Mesendoderm (in vitro differentiated cells): Measurements from ENCODE around the gene PDHB.
A peak's percentile ranks its signal among the peaks of the same experiment; 100 is the strongest.

Experiments
- DNase-seq: peaks from one replicate; pipeline ENCODE4 v3.0.0; 2013
- H2AK5ac ChIP-seq: 2 replicates; pipeline ENCODE4 v1.6.1; 2013; ENCODE audit warnings: low read length, inconsistent platforms
- H2BK120ac ChIP-seq: 2 replicates; pipeline ENCODE4 v1.6.1; 2013; ENCODE audit warnings: low read depth, mild to moderate bottlenecking, low read length, moderate library complexity, mixed read lengths
- H2BK15ac ChIP-seq: replicated peaks from 2 replicates; pipeline ENCODE4 v1.6.1; 2013; ENCODE audit warnings: low read depth, mild to moderate bottlenecking, moderate library complexity
- H2BK5ac ChIP-seq: 2 replicates; pipeline ENCODE4 v1.6.1; 2013; ENCODE audit warnings: low read length, inconsistent platforms
- H3K18ac ChIP-seq: 2 replicates; pipeline ENCODE4 v1.6.1; 2013; ENCODE audit warnings: mild to moderate bottlenecking, low read length, mixed read lengths
- H3K23ac ChIP-seq: one replicate; pipeline ENCODE4 v1.6.1; 2013; ENCODE audit warnings: low read length
- H3K27ac ChIP-seq: 2 replicates; pipeline ENCODE4 v1.5.1; 2013; ENCODE audit warnings: low read depth, mild to moderate bottlenecking, inconsistent platforms, low read length, moderate library complexity
- H3K27me3 ChIP-seq: 2 replicates; pipeline ENCODE4 v1.6.1; 2013; ENCODE audit warnings: low read length, control low read depth, mild to moderate bottlenecking, inconsistent platforms; ENCODE audit not compliant: insufficient read depth, poor library complexity
- H3K36me3 ChIP-seq: 2 replicates; pipeline ENCODE4 v1.6.1; 2013; ENCODE audit warnings: low read length, inconsistent platforms; ENCODE audit not compliant: control insufficient read depth, insufficient read depth
- H3K4ac ChIP-seq: one replicate; pipeline ENCODE4 v1.6.1; 2013; ENCODE audit warnings: low read depth, mild to moderate bottlenecking, low read length, moderate library complexity
- H3K4me1 ChIP-seq: 2 replicates; pipeline ENCODE4 v1.6.1; 2013; ENCODE audit warnings: low read depth, low read length, inconsistent platforms; ENCODE audit not compliant: control insufficient read depth
- H3K4me2 ChIP-seq: 2 replicates; pipeline ENCODE4 v1.6.1; 2013; ENCODE audit warnings: low read length
- H3K4me3 ChIP-seq: 2 replicates; pipeline ENCODE4 v1.5.1; 2013; ENCODE audit warnings: mild to moderate bottlenecking, low read length
- H3K56ac ChIP-seq: one replicate; pipeline ENCODE4 v1.6.1; 2013; ENCODE audit warnings: low read length
- H3K79me1 ChIP-seq: 2 replicates; pipeline ENCODE4 v1.6.1; 2013; ENCODE audit warnings: low read length, inconsistent platforms
- H3K79me2 ChIP-seq: 2 replicates; pipeline ENCODE4 v1.6.1; 2013; ENCODE audit warnings: mild to moderate bottlenecking, low read length; ENCODE audit not compliant: control insufficient read depth, insufficient read depth
- H3K9ac ChIP-seq: 2 replicates; pipeline ENCODE4 v1.6.1; 2013; ENCODE audit warnings: low read length, inconsistent platforms
- H4K5ac ChIP-seq: one replicate; pipeline ENCODE4 v1.6.1; 2013; ENCODE audit warnings: low read length
- H4K8ac ChIP-seq: one replicate; pipeline ENCODE4 v1.6.1; 2013; ENCODE audit warnings: low read depth, mild to moderate bottlenecking, control low read depth, low read length, moderate library complexity
- WGBS: extraction: QIAGEN DNeasy Blood & Tissue Kit; methylation state at CpG from one replicate; pipeline ENCODE4 v1.1.7; 2013; ENCODE audit warnings: low lambda C conversion rate, missing lambda C conversion rate; ENCODE audit not compliant: insufficient coverage; ENCODE audit errors: extremely low coverage; 5-methylcytosine and 5-hydroxymethylcytosine counted together

Gene PDHB

GRCh38 chr3:58411851-58412830 lies 21.5 kb downstream of the PDHB start:
- Histone ChIP-seq H2BK5ac (no peak overlapping the region), H3K4ac (no peak overlapping the region), H3K56ac (no peak overlapping the region), H2BK120ac (no peak overlapping the region), H4K8ac (no peak overlapping the region), H3K18ac (no peak overlapping the region), H3K79me2 (no peaks in the 10 kb centered on the region), H3K4me3 (no peak overlapping the region), H2BK15ac (no peak overlapping the region), H3K36me3 (no peaks in the 10 kb centered on the region), H3K23ac (no peak overlapping the region), H3K9ac (no peak overlapping the region), H3K4me1 (peaks cover 13% of the 10 kb centered on the region), H3K4me2 (no peak overlapping the region), H2AK5ac (no peak overlapping the region), H3K27ac (no peak overlapping the region), H3K79me1 (no peaks in the 10 kb centered on the region), H3K27me3 (no peaks in the 10 kb centered on the region), H4K5ac (no peak overlapping the region)
- DNase-seq: peak; percentile 57
- no CpG with 5 or more reads among the region's 8 CpGs for WGBS

- no peak overlapping the region for H3K4ac ChIP-seq
- H4K8ac ChIP-seq: no peak overlapping the region
- no peaks in the 10 kb centered on the region for H3K79me1 ChIP-seq
- no peak overlapping the region for H2BK15ac ChIP-seq
- no peak overlapping the region for H3K23ac ChIP-seq
- no peaks in the 10 kb centered on the region for H3K27me3 ChIP-seq
- WGBS: no CpG with 5 or more reads among the region's 3 CpGs
- H3K18ac ChIP-seq: no peak overlapping the region
- H3K4me2 ChIP-seq: no peak overlapping the region
- H3K4me3 ChIP-seq: no peak overlapping the region
- no peak overlapping the region for H2BK120ac ChIP-seq
- no peak overlapping the region for H4K5ac ChIP-seq
- H3K27ac ChIP-seq: no peak overlapping the region
- H3K36me3 ChIP-seq: no peaks in the 10 kb centered on the region
- DNase-seq: no peak
- no peak overlapping the region for H3K9ac ChIP-seq
- H3K56ac ChIP-seq: no peak overlapping the region
- H3K4me1 ChIP-seq: peaks cover 11% of the 10 kb centered on the region
- H2AK5ac ChIP-seq: no peak overlapping the region
- no peaks in the 10 kb centered on the region for H3K79me2 ChIP-seq
- H2BK5ac ChIP-seq: no peak overlapping the region
Measured at GRCh38 chr3:58411036-58411435, 22.6 kb downstream of the PDHB start.

- peaks cover 1% of the 10 kb centered on the region for H3K4me1 ChIP-seq
- H2BK5ac ChIP-seq: no peak overlapping the region
- H4K5ac ChIP-seq: no peak overlapping the region
- no peak for DNase-seq
- no peak overlapping the region for H3K56ac ChIP-seq
- no peak overlapping the region for H4K8ac ChIP-seq
- H3K9ac ChIP-seq: no peak overlapping the region
- no peak overlapping the region for H2AK5ac ChIP-seq
- H3K23ac ChIP-seq: no peak overlapping the region
- H3K79me1 ChIP-seq: no peaks in the 10 kb centered on the region
- no peaks in the 10 kb centered on the region for H3K79me2 ChIP-seq
- no peak overlapping the region for H2BK120ac ChIP-seq
- no peak overlapping the region for H3K4ac ChIP-seq
- no peaks in the 10 kb centered on the region for H3K27me3 ChIP-seq
- no peak overlapping the region for H2BK15ac ChIP-seq
- no peak overlapping the region for H3K4me2 ChIP-seq
- no peak overlapping the region for H3K18ac ChIP-seq
- no CpG with 5 or more reads among the region's 3 CpGs for WGBS
- H3K36me3 ChIP-seq: no peaks in the 10 kb centered on the region
- H3K4me3 ChIP-seq: no peak overlapping the region
- H3K27ac ChIP-seq: no peak overlapping the region
Measured at GRCh38 chr3:58409663-58410062, 24.0 kb downstream of the PDHB start.

GRCh38 chr3:58408906-58409305 lies 24.7 kb downstream of the PDHB start:
- DNase-seq: no peak
- Histone ChIP-seq H3K4me2 (no peak overlapping the region), H3K23ac (no peak overlapping the region), H3K9ac (no peak overlapping the region), H3K4me1 (peaks cover 1% of the 10 kb centered on the region), H3K79me2 (no peaks in the 10 kb centered on the region), H3K56ac (no peak overlapping the region), H2BK5ac (no peak overlapping the region), H2AK5ac (no peak overlapping the region), H3K27me3 (no peaks in the 10 kb centered on the region), H3K36me3 (no peaks in the 10 kb centered on the region), H2BK15ac (no peak overlapping the region), H3K4ac (no peak overlapping the region), H3K4me3 (no peak overlapping the region), H2BK120ac (no peak overlapping the region), H3K18ac (no peak overlapping the region), H4K5ac (no peak overlapping the region), H3K79me1 (no peaks in the 10 kb centered on the region), H3K27ac (no peak overlapping the region), H4K8ac (no peak overlapping the region)
- no CpG with 5 or more reads among the region's 5 CpGs for WGBS

GRCh38 chr3:58404396-58404795 lies 29.2 kb downstream of the PDHB start:
- no peak overlapping the region for H4K5ac ChIP-seq
- no peak overlapping the region for H2BK120ac ChIP-seq
- no peak overlapping the region for H2BK5ac ChIP-seq
- no peak overlapping the region for H2BK15ac ChIP-seq
- H3K36me3 ChIP-seq: no peaks in the 10 kb centered on the region
- H3K4me2 ChIP-seq: no peak overlapping the region
- no peak overlapping the region for H3K27ac ChIP-seq
- no peaks in the 10 kb centered on the region for H3K79me1 ChIP-seq
- H3K4ac ChIP-seq: no peak overlapping the region
- H3K4me3 ChIP-seq: no peak overlapping the region
- H4K8ac ChIP-seq: no peak overlapping the region
- H3K9ac ChIP-seq: no peak overlapping the region
- no CpG with 5 or more reads among the region's 4 CpGs for whole genome bisulfite sequencing
- no peak for DNase-seq
- H3K56ac ChIP-seq: no peak overlapping the region
- no peaks in the 10 kb centered on the region for H3K79me2 ChIP-seq
- H2AK5ac ChIP-seq: no peak overlapping the region
- no peak overlapping the region for H3K23ac ChIP-seq
- no peaks in the 10 kb centered on the region for H3K4me1 ChIP-seq
- no peaks in the 10 kb centered on the region for H3K27me3 ChIP-seq
- H3K18ac ChIP-seq: no peak overlapping the region
